ENCODE data around the gene PPP1R13L. TPM values are rescaled to one million over a fixed set of nuclear protein-coding genes. Genes with fewer than 3 reads are reported as not detected.

The PPP1R13L gene
- total RNA-seq, 1 experiment from 2014 or later: 48.0 TPM

- DNase-seq (ENCODE audit: low spot score): no peak
These were observed 2.2 kb upstream of the PPP1R13L start for GRCh38 chr19:45407091-45407375.

DNA sequence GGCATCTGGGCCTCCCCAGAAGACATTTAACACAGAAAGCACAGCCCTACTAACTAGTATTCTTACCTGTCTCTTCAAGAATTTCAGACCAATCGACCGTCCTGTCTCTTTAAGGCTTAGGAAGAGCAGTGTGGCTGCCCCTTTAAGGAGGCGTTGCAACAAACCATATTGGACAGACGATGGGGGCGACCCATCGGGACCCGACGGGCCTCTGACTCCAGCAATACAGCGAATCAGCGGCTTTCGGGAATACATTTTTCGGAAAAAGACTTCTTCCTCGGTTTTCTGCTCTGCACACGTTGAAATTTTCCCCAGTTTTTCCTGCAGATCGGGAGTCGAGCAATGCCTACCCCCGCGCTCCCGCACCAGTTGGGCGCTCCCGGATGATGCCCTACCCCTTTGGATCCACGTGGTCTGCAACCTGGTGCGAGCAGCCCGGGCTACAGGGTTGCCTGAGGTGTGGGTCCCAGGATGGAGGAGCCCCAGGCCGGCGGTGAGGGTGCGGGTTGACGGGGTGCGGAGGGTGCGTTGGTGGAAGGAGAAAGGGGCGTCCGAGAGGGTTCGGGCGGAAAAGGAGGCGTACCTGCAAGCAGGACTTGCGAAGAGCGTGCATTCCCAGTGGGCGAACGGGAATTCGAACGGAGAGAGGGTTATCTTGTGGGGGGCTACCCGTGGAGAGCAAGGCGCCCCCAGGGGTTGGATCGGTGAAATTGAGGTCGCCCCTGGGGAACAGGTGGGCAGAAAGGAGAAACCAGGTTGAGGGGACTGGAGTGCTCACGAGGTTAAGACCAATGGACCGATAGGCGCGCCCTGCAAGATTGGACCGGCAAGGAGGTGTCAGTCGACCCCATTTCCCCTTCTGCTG, 1.6 kb upstream of the PPP1R13L start, which contains the start of gene POLR1G:
POLR1G (plus strand) TSS at position 419 of the 865 bp plus-strand sequence; CDS start at position 472, 53 bp downstream.
- peak; percentile 99 for DNase-seq (ENCODE audit: low spot score)

DNA sequence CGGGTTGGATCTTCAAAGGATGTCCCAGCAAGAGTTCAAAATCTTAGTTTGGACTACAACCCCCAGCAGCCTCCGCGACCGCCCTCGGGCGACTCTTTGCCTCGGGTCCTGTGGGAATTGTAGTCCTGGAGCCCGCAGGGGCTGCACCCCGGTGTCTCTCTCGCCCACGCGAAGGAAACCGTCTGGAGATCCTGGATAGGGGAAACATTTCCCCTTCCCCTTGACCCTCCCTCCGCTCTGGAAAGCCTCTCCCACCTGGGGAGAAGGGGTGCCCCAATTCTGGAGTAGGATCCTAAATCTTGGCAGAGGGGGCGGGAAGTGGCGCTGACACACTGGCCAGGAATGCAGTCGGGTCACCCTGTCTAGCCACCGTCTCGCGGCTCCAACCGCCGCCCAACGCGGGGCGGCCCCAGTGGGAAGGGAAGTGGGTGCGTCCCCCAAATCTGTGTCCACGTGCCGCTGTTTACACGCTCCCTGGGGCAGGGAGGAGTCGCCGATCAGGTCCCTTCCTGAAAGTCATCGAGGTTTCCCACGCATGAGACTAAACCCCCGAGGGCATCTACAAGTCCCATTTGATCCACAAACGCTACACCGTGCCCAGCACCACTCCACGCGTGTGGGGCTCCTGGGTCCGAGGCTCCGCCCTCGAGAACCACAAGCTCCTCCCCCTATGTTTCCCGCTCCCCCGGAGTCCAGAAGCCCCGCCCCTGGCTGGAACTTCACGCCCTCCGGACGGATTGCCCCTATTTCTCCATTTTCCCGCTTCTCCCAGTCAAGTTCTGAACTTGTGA, 761 bp upstream of the PPP1R13L start:
- DNase-seq (ENCODE audit: low spot score): peak; percentile 99

DNA sequence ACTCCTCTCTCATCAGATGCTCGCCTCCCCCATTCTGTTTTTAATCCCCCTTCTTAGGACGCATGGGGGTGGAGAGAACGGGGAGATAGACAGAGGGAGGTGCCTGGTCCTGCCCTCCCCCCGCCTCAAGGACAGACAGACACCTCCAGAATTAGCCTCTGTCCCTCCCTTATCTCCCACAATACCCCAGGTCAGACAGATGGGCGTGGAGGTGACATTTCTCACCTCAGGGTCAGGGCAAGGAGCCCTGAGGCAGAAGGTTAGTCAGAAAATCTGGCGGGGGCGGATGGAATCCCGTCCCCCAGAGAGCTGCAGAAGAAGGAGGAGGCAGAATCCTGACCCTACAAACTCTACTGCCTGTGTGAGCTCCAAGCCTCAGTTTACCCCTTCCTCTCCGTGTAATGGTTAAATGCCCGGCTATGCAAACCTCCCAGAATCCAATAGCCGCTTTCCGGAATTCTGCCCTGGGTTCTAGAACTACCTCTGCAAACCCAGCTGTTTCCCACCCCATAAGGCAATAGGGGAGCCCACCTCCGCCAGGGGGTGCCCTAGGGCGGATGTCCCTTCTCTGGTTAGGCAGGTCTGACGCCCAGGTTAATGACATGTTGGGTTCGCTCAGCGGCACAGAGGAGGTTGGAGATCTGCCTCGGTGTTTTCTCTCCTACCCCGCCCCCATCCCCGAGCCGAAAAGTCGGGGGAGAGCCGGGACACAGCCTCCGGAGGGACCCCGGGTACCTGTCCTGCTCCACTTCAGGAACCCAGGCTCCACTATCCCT, 900 bp downstream of the PPP1R13L start:
- peak; percentile 95 for DNase-seq (ENCODE audit: low spot score)

GRCh38 chr19:45403272-45403671, 1.6 kb downstream of the PPP1R13L start:
- no peak for DNase-seq (ENCODE audit: low spot score)

DNA sequence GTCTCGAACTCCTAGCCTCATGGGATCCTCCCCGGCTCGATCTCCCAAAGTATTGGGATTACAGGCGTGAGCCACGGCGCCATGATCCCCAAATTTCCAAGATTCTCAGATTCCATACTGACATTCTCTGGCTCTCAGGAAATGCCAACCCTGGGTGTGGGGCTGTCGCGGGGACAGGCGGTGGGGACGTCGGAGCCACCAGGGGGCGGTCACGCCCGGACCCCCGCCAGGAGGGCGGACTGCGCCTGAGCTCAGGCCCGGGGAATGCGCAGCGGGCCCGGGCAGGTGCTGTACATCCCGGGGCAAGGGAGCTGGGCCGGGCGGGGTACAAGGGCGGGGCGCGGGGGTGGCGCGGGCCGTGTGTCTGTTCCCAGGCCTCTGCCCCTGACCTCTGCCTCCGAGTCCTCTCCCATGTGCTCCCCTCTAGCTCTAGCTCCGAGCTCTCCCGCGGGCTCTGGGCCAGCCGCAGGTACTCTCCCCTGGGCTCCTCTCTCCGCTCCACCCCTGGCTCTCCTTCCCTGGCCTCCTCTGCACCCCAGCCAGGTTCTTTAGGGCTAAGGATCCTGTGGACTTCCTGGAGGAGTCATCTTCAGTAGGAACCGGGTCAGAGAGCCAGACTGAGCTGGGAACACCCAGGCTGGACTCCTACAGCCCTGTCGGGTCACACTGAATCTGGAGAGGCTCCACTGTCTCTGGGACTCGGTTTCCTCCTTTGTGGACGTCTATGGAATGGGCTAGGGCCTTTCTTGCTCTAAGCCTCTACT, 2.4 kb downstream of the PPP1R13L start:
- peak; percentile 84 for DNase-seq (ENCODE audit: low spot score)

DNA sequence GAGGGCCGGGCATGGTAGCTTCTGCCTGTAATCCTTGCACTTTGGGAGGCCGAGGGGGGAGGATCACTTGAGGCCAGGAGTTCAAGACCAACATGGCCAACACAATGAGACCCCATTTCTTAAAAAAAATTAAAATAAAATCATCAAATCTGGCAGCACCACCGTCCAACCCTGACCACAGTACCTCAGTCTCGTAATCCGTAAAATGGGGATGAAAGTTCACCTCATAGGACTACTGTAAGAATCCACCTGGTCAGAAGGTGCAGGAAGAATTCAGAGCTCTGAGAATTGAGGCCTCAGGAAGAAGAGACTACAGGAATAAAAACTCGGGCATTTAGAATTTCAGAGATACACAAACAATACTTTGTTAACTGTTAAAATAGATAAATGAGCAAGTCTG, 3.1 kb downstream of the PPP1R13L start:
- no peak for DNase-seq (ENCODE audit: low spot score)

- peak; percentile 23 for DNase-seq (ENCODE audit: low spot score)
These were observed 4.7 kb downstream of the PPP1R13L start for GRCh38 chr19:45400192-45400591.

GRCh38 chr19:45395821-45396617, 8.8 kb downstream of the PPP1R13L start:
- DNase-seq (ENCODE audit: low spot score): no peak

GRCh38 chr19:45391871-45392665, 12.8 kb downstream of the PPP1R13L start:
- no peak for DNase-seq (ENCODE audit: low spot score)

DNA sequence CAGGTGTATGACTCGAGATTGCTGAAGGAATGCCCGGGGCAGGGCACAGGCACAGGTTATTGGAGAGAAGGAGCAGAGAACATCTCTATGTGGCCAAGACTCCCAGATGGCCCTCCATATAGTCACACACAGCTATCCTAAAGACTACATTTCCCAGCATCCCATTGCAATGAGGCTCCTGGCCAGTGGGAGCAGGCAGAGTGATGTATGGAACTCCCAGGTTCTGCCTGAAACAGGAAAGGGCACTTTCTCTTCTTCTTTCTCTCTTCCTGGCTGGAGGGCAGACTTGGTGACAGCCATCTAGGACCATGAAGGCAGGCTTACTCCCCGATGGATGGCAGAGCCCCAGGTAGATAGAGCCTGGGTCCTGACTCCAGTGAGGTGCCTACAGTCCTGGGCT, 13.5 kb downstream of the PPP1R13L start:
- DNase-seq (ENCODE audit: low spot score): peak; percentile 62

- DNase-seq (ENCODE audit: low spot score): no peak
These were observed 19.3 kb downstream of the PPP1R13L start for GRCh38 chr19:45385392-45386221.

DNA sequence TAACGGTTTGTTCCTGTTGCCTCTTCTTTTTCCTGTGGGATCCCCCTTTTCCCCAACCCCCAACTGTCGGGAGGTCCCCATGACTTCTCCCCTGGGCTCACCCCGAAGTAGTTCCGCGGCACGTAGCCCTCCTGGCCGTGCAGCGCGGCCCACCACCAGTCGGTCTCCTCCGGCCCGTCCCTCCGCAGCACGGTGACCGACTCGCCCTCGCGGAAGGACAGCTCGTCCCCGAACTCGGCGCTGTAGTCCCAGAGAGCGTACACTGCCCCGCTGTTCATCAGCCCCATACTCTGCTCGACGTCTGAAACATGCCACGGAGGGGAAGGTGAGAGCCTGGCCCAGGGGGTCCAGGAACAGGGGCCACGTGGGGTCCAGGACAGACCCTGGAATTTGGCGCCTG, 22.4 kb downstream of the PPP1R13L start:
- DNase-seq (ENCODE audit: low spot score): no peak

DNA sequence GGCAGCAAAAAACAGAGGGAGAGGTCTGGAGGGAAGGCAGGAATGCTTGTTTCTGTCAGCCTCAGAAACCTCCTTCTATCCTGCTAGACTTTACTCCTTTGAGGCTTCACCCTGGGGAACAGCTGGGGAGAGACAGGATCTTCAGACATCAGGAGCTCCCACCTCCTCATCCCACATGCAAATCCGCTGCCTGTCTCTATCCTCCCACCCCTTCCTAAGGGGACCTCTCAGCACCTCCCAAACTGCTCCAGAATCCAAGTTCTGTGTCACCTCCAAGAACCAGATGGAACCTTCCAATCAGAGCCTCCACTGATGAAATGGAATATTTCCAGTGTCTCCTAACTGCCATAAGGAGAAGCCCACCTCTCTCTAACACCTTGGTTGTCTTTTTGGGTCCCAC, 24.8 kb downstream of the PPP1R13L start:
- no peak for DNase-seq (ENCODE audit: low spot score)

GRCh38 chr19:45376045-45376724, 28.7 kb downstream of the PPP1R13L start:
- DNase-seq (ENCODE audit: low spot score): no peak

DNA sequence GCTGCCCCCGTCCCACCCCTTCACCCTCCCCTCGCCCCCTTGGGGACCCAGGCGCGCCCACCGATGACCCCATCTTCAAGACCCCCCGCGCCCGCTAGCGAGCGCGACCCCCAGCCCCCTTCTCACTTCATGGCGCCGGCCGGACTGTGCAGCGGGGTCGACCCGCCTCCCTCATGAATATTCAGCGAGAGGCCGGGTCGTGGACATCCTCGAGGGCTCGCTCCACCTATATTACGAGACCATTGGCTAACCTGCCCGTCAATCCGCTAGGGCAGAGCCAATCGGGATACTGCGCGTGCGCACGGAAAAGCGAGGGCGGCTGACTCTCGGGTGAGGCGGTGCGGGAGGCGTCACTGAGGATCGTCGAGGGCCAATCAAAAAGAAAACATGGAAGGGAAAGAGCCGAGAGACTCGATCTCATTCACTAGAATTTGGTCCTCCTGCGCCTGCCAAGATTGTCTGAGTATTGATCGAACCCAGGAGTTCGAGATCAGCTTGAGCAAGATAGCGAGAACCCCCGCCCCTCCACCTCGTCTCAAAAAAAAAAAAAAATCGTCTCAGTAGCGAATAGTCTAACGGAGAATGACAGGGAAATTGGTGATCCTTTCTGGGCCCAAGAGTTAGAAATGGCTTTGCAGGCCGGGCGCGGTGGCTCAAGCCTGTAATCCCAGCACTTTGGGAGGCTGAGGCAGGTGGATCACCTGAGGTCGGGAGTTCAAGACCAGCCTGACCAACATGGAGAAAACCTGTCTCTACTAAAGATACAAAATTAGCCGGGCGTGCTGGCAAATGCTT, 34.3 kb downstream of the PPP1R13L start, which contains the start of gene ERCC2:
ERCC2 (minus strand) TSS at position 164 of the 795 bp plus-strand sequence; CDS start at position 131, 33 bp downstream.
- DNase-seq (ENCODE audit: low spot score): peak; percentile 100

DNA sequence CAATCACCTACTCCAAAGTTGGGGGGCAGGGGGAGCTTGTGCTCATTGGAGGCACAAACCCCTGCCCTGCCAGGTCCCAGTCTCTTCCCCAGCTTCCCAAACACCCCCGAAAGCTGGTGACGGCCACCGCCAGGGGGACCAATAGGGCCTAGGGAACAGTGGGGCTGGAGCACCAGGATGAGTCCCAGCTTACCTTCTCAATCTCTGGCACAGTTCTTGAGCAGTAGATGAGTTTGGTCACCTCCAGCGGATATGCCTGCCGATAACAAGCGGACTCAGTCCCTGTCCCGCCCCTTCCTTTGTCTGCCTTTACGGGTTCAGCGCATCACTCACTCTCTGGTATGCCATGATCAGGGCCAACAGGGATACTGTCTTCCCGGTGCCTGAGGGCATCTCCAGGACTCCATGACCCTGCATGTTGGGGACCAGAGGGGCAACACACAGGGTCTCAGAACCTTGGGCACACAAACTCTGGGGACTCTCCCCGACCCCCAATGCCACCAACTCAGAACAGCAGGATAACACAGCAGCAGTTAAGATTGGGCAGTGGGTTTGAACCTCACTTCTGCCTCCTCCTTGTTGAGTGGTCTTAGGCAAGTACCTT, 36.0 kb downstream of the PPP1R13L start:
- DNase-seq (ENCODE audit: low spot score): no peak

All from HT-29 (cell line).